ENCODE measurements around the gene USP25.

The USP25 gene

GRCh38 chr21:15729674-15730483 is at the start of gene USP25:
TSS of gene USP25 (plus strand) at chr21:15729982. CDS start at chr21:15730394, 412 bp downstream.
- peak; percentile 91 for DNase-seq (ENCODE audit: low spot score)

DNA sequence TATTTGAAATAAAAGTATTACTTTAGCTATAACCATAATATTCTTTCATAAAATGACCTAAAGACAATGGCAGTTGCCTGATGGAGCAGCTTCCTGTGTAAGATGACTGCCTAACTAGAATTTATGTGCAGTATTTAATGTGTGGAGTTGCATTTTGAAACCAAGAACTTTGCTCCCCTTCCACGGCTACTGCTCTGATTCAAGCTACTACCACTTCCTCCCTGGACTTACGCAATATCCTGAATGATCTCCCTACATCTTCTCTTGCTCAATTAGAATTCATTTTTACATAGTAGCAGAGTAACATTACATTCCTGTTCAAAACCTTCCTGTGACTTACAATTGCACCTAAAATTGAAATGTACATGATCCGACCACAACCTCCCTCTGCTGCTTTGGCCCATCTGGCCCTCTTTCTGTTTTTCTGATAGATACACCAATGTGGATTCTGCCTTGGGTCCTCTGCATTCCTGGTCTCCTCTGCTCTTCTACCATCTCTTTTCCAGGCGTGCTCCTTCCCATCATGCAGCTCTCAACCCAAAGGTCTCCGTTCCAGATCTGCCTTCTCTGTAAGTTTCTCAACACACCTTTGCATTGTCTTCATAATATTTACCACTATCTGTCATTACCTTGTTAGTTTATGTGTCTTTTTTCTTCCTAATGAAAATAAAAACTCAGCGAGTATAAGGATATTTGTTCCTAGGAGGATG is 47.4 kb upstream of the USP25 start:
- DNase-seq (ENCODE audit: low spot score) = no peak

DNA sequence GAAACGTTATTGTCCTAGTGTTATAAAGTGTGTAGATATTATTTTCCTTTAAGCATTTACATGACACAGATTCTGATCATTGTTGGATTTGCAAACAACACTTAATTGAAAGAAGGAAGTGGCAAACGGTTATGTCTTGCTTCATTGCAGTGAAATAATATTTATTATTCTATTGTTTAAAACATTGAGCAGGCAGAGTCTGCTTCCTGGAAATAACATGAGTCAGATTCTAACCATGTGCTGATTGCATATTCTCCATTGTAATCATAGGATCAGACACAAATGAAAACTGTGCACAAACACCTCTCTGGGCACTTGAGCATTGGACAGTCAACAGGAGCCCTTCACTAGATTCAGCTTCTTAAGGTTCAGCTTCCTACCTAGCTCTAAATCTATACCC is 46.8 kb upstream of the USP25 start:
- no peak for DNase-seq (ENCODE audit: low spot score)

GRCh38 chr21:15686506-15686905 is 43.3 kb upstream of the USP25 start:
- no peak for DNase-seq (ENCODE audit: low spot score)

DNA sequence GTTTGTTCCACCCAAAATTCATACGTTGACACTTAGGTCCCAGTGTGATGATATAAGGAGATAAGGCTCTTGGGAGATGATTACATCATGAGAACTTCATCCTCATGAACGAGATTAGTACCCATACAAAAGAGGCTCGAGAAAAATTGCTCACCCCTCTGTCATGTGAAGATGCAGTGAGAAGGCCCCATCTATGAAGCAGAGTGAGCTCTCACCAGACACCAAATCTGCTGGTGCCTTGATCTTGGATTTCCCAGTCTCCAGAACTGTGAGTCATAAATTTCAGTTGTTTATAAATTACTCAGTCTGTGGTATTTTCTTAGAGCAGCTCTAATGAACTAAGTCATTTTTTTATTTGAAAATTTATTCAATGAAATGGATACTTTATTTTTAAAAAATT is 42.6 kb upstream of the USP25 start:
- DNase-seq (ENCODE audit: low spot score) = peak; percentile 6

GRCh38 chr21:15688016-15688415 is 41.8 kb upstream of the USP25 start:
- DNase-seq (ENCODE audit: low spot score) = no peak

- DNase-seq (ENCODE audit: low spot score) = peak; percentile 21
These were observed 41.0 kb upstream of the USP25 start for GRCh38 chr21:15688809-15689208.

GRCh38 chr21:15692711-15693110 is 37.1 kb upstream of the USP25 start:
- no peak for DNase-seq (ENCODE audit: low spot score)

DNA sequence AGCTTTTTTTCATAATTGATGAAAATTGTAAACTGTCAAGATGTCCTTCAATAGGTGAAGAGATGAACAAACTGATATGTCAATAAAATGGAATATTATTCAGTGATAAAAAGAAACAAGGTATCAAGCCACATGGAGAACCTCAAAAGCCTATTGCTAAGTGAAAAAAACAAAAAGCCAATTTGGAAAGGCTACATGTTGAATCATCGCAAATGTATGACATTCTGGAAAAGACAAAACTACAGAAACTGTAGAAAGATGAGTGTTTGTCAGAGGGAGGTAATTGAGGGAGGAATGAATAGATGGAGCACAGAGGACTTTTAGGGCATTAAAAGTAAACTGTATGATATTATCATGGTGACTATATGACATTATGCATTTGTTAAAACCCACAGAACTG is 34.5 kb upstream of the USP25 start:
- no peak for DNase-seq (ENCODE audit: low spot score)

GRCh38 chr21:15701830-15702229 is 28.0 kb upstream of the USP25 start:
- no peak for DNase-seq (ENCODE audit: low spot score)

- DNase-seq (ENCODE audit: low spot score) = no peak
These were observed 25.9 kb upstream of the USP25 start for GRCh38 chr21:15703932-15704331.

DNA sequence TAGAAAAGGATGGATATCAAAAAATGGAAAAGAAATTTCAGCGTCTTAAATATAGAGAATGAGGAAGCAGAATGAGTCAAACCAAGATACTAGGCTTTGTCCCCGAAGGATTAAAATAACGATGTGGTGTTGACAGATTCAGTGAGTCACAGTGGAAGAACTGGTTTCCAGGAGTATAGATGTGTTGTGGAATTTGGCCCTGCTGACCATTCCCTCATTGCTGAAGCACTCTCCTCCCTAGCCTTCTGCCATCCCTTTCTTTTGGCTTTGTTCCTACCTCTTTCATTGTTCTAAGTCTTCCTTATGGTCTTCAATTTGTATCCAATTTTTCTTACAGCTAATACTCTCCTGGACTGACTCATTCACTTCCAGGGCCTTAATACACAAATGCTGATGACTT is 23.1 kb upstream of the USP25 start:
- no peak for DNase-seq (ENCODE audit: low spot score)

DNA sequence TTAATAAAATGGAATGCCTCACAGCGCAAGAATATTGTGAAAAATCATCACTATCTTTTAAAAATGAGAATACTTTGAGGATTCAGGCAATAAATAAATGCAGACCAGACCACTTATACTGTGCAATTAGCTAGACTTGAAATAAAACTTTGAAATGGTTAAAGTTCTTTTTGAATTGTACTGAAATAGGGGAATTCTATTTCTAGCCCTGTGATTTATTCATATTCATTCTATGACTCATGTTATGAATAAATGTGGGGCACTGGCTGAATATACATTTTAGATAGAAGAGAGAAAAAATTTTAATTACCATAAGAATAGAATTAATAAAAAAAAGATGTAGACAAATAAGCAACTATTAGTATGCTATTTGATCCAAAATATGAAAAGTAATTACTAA is 16.4 kb upstream of the USP25 start:
- no peak for DNase-seq (ENCODE audit: low spot score)

GRCh38 chr21:15718711-15719110 is 11.1 kb upstream of the USP25 start:
- DNase-seq (ENCODE audit: low spot score) = no peak

DNA sequence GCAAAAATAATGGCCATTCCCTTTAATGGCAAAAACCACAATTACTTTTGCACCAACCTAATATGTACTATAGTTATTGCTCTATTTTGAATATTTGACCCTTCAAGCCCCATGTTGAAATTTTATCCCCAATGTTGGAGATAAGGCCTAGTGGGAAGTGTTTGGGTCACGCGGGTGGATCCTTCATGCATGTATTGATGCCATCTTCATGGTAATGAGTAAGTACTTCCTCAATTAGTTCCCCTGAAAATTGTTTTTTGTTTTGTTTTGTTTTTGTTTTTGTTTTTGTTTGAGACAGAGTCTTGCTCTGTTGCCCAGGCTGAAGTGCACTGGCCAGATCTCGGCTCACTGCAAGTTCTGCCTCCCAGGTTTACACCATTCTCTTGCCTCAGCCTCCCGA is 9.8 kb upstream of the USP25 start:
- no peak for DNase-seq (ENCODE audit: low spot score)

DNA sequence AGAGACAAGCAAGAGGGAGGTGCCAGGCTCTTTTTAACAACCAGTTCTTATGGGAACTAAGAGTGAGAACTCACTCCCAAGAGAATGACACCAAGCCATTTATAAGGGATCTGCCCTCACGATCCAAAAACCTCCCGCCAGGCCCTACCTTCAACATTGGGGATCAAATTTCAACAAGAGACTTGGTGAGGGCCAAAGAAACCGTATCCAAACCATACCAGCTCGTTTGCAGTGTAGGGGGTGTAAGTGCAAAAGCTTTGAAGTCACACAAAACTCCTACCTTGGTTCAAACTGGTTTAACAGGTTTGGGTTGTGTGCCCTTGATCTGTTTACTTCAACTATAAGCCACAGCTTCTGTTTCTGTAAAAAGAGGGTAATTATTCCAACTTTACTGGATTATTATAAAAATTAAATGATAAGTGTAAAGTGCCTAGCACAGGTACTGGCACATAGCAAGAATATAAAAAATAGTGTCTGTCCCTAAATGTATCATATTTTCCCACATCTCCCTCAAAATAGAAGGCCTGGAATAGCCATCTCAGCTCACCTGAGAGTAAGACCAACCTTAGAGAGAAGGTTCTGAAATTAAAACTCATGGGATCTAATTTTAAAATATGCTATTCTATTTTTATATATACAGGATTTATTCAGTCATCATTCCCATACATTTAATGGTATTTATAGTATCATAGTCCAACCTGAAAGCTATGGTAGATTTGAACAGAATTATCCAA is 7.0 kb upstream of the USP25 start:
- DNase-seq (ENCODE audit: low spot score) = no peak

DNA sequence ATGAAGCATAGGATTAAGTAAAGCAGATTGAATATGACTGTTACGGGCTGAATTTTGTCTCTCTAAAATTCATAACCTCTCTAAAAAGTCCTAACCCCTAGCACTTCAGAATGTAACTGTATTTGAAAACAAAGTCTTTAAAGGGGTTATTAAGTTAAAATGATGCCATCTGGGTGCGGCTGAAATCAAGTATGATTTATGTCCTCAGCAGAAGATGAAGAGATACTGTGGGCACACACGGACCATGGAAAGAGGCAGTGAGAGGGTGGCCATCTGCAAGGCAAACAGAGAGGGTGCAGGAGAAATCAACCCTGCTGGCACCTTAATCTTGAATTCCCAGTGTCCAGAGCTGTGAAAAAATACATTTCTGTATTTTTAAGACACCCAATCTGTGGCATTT is 3.8 kb upstream of the USP25 start:
- DNase-seq (ENCODE audit: low spot score) = no peak

DNA sequence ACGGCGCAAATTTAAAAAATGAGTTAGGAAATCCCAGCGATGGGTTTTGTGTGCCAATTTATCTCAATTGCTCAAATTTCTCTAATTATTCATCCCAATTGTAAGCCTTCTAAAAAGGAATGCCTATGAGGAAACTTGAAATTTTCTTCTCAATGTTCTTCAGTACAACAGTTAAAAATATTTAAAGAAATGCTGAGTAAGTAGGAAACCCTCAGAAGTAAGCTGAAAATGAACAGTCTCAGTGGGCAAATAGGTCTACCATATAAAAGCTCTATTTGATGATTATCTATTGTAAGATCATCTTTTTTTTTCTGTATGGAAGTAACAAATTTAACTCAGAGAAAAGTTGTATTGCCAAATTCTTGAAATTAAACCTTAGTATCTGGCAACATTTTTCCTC is 1.7 kb upstream of the USP25 start:
- no peak for DNase-seq (ENCODE audit: low spot score)

GRCh38 chr21:15729346-15729673 is 472 bp upstream of the USP25 start:
- DNase-seq (ENCODE audit: low spot score) = no peak

DNA sequence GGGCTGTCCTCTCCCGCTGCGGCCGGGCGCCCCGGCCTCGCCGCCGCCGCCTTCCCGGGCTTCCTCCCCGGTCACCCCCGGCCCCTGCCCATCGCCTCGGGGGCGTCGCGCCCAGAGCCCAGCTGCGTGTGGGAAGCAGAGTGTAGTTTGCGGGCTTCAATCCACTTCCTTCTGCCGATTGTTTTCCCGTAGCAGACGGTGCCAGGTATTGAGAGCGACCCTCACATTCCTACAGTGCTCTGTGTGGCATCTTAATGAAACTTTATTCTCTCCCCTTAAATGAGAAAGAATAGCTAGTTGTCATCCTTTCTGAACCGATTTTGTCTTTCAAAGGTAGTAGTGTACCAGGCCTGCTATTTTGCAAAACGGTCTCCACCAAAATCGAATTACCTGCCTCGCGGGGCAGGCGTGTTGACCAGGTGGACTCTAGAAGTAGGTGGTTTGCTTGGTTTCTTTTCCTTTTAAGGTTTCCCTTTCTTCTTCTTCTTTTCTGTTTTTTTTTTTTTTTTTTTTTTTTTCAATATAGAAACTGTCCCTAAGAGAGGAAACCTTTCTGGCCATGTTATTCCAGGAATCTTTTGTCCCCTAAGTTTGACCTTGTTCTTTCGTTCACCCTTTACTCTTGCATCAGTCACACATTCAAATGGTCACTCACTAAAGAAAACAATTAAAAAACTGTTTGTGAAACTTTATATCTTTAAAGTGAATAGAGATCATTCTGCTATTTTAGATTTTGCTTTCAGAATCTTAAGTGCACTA is 881 bp downstream of the USP25 start:
- no peak for DNase-seq (ENCODE audit: low spot score)

GRCh38 chr21:15731243-15731613 is 1.4 kb downstream of the USP25 start:
- DNase-seq (ENCODE audit: low spot score) = peak; percentile 70

- DNase-seq (ENCODE audit: low spot score) = peak; percentile 68
These were observed 2.7 kb downstream of the USP25 start for GRCh38 chr21:15732290-15732995.
